Left ventricle myocardium superior (tissue), 1 donor: ENCODE results near the gene ADGRA1. TPM values are rescaled to one million over a fixed set of nuclear protein-coding genes. Genes with fewer than 3 reads are reported as not detected.

Source experiments
- ATAC-seq: fragments of 200-7000 bp; cut with Tn5 transposase; one replicate; pipeline ENCODE4 v1.9.1; 2020; ENCODE audit warnings: mild to moderate bottlenecking, moderate library complexity
- DNase-seq: peaks from one replicate; pipeline ENCODE4 v3.0.0-alpha.2; 2020
- intact Hi-C: fragments of 100-400 bp; cut with micrococcal nuclease; formaldehyde crosslinking; loops from one replicate; pipeline ENCODE4 v1.11.0; 2022
- total RNA-seq: library from RNA; stranded (reverse); fragmentation: NEBNext Ultra II Directional; extraction: Animal tissue kit (Norgen Biotek cat#: 25700); gene quantifications from one replicate; pipeline ENCODE4 v1.2.1, GENCODE V29; 2021
- donor health status: DM: no; HTN: yes; CAD: no; lungs with severe emphysema.

ADGRA1 gene
- total RNA-seq, 1 donor from 2014 or later = not detected

GRCh38 chr10:133121479-133121878 lies 33.8 kb downstream of the ADGRA1 start:
- DNase-seq (no peak), ATAC-seq (no peak)
- intact Hi-C loops = no loop called here

- intact Hi-C loops = no loop called here
- no peak for ATAC-seq
- peak; percentile 12 for DNase-seq
Measured at GRCh38 chr10:133122171-133122935, 34.6 kb downstream of the ADGRA1 start.

- intact Hi-C loops = no loop called here
- ATAC-seq (no peak), DNase-seq (peak; percentile 26)
Measured at GRCh38 chr10:133123050-133123745, 35.5 kb downstream of the ADGRA1 start.

GRCh38 chr10:133123746-133124356 lies 36.1 kb downstream of the ADGRA1 start:
- DNase-seq = peak; percentile 19
- no peak for ATAC-seq
- intact Hi-C loops = no loop called here

GRCh38 chr10:133124357-133125211 lies 36.9 kb downstream of the ADGRA1 start:
- ATAC-seq (peak; percentile 84), DNase-seq (peak; percentile 53)
- intact Hi-C loops = no loop called here

GRCh38 chr10:133125901-133126300 lies 38.2 kb downstream of the ADGRA1 start:
- intact Hi-C loops = no loop called here
- DNase-seq (peak; percentile 6), ATAC-seq (no peak)

GRCh38 chr10:133126431-133127290 lies 38.9 kb downstream of the ADGRA1 start:
- peak; percentile 19 for DNase-seq
- intact Hi-C loops = no loop called here
- ATAC-seq = no peak

- ATAC-seq = no peak
- DNase-seq = peak; percentile 17
- intact Hi-C loops = no loop called here
Measured at GRCh38 chr10:133127291-133128125, 39.8 kb downstream of the ADGRA1 start.

- DNase-seq (peak; percentile 26), ATAC-seq (no peak)
- intact Hi-C loops = no loop called here
Measured at GRCh38 chr10:133128126-133129070, 40.7 kb downstream of the ADGRA1 start.

- ATAC-seq (no peak), DNase-seq (peak; percentile 23)
- intact Hi-C loops = no loop called here
Measured at GRCh38 chr10:133129071-133129858, 41.5 kb downstream of the ADGRA1 start.

GRCh38 chr10:133129859-133130495 lies 42.3 kb downstream of the ADGRA1 start:
- intact Hi-C loops = no loop called here
- DNase-seq (peak; percentile 14), ATAC-seq (no peak)

- ATAC-seq (no peak), DNase-seq (peak; percentile 11)
- intact Hi-C loops = no loop called here
Measured at GRCh38 chr10:133130602-133131001, 42.9 kb downstream of the ADGRA1 start.

GRCh38 chr10:133131053-133131452 lies 43.3 kb downstream of the ADGRA1 start:
- ATAC-seq (no peak), DNase-seq (no peak)
- intact Hi-C loops = no loop called here

GRCh38 chr10:133131734-133132472 lies 44.2 kb downstream of the ADGRA1 start:
- DNase-seq = peak; percentile 24
- intact Hi-C loops = no loop called here
- no peak for ATAC-seq
